GM19324 (cell line): Measurements from ENCODE around the gene SULF2.

Experiments used
- ATAC-seq: cut with Tn5 transposase; IDR thresholded peaks from one replicate; pipeline ENCODE4 v1.9.1; 2021; ENCODE audit warnings: mild to moderate bottlenecking, moderate library complexity; ENCODE audit not compliant: unreplicated experiment, low FRiP score

SULF2 gene

DNA sequence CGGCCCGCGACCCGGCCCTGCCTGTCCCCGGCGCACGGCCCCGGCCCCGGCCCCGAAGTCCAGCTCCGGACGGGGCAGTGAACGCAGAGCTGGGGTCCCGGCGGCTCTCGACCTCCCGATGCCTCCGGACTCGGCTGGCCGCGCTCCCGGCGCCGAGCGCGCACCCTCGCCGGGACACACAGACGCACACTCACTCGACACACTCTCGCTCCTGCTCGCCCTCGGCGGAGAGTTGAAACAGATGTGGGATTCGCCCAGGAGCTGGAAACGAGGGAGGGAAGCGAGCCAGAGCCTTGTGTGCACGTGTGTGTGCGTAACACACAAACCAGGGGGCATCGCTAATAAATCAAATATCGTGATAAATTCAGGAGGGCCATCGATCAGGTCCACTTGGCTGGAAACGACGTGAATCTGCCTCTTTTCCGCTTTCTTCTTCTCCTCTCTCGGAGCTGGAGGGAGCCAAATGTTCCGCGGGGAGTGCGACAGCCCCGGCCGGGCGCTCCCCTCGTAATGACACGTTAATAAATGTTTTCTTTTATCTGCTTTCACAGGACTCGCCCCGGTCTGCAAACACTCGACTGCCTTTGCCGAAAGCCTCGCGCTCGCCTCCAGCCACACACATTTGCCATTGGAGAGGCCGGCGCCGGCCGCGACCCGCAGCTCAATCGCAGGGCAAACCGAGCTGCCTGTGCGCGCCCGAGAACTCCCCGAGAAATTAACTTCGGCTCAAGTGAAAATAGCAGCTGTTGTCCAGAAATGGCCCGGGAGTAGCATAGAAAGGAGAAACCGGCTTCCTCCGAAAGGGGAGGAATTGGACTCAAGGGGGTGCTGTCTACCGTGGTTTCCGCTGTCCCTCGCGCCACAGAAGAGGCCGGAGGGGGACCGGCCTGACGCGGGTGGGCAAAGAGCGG, 828 bp upstream of the SULF2 start:
- no peak for ATAC-seq

GRCh38 chr20:47784599-47785310, 526 bp downstream of the SULF2 start:
- ATAC-seq = no peak

GRCh38 chr20:47783828-47784598, 1.3 kb downstream of the SULF2 start:
- ATAC-seq = no peak

- ATAC-seq = no peak
Observed at GRCh38 chr20:47782920-47783552, 2.2 kb downstream of the SULF2 start.

GRCh38 chr20:47782076-47782475, 3.2 kb downstream of the SULF2 start:
- ATAC-seq = no peak

GRCh38 chr20:47781632-47782031, 3.6 kb downstream of the SULF2 start:
- no peak for ATAC-seq

- no peak for ATAC-seq
Observed at GRCh38 chr20:47780720-47781389, 4.4 kb downstream of the SULF2 start.

DNA sequence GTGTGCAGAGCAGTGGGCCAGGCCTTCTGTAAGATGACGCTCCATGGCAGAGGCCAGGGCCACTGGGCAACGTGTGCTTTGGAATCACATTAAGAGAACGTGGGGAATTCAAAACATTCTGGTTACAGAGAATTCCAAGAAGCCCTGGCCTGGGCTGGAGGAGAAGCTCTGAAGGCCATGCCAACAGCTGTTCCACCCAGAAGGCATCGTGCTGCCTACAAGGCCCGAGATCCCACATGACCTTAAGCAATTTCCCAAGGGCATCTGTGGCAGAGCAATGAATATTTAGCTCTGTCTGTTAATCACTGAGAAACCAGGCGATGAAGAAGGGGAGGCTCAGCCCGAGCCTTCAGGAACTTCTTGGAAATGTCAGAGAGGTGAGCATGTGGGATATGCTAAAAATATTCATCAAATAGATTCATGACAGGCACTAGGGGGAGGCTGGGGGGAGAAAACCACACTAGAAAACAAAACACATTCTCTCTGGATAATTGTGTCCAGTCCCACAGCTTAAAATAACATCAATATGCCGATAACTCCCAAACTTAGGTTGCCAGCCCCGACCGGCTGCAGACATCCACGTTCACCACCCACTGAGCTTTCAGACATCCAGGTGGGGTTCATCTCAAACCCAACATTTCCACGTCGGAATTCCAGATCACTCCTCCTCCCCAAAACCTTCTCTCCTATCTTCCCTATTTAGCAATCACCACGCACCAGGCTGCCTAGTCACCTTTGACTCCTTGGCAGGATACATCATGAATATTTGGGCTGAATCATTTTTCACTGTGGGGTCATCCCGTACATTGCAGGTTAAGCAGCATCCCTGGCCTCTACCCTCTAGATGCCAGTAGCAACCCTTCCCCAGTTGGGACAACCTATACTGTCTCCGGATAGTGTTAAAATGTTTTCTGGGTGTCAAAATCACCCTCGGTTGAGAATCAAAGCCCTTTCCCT, 6.6 kb downstream of the SULF2 start:
- ATAC-seq = no peak

GRCh38 chr20:47777220-47777619, 8.1 kb downstream of the SULF2 start:
- ATAC-seq = no peak

DNA sequence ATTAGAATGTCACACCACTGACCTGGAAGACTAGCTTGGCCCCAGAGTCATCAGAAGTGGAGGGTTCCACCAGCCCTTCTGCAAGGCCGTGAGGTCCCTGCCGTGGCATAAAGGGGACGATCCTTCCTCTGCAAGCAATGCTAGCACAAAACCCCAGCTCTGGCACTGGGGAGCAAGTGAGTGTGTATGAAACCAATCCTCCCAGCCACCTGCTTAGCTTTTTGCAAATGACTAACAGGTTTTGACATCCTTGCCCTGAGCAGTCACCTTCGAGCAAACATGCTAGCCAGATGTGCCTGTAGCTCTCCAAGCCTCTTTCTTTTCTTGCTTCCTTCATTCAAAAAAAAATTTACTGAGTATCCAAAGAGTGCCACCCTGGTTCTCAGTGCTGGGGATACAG, 8.6 kb downstream of the SULF2 start:
- ATAC-seq = no peak

DNA sequence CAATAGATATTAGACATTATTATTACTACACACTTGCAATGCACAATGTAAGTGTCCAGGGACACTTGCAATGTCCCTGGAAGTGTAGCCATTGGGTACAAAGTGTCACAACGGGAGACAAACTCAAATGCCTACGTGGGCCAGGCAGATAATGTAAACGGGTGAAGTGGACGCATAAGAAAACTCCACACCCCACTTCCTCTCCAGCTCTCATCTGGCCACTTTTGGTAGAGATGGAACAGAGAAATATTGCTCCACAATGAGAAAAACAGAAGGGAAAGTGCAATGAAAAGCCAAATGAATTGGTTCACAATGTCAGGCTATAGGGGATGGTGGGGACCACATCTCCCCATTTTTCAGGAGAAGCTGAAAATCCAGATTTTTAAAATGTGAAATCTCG, 9.4 kb downstream of the SULF2 start:
- ATAC-seq = no peak

GRCh38 chr20:47775039-47775438, 10.2 kb downstream of the SULF2 start:
- no peak for ATAC-seq

- no peak for ATAC-seq
Observed at GRCh38 chr20:47774131-47774777, 11.0 kb downstream of the SULF2 start.

- no peak for ATAC-seq
Observed at GRCh38 chr20:47773371-47773786, 11.9 kb downstream of the SULF2 start.

DNA sequence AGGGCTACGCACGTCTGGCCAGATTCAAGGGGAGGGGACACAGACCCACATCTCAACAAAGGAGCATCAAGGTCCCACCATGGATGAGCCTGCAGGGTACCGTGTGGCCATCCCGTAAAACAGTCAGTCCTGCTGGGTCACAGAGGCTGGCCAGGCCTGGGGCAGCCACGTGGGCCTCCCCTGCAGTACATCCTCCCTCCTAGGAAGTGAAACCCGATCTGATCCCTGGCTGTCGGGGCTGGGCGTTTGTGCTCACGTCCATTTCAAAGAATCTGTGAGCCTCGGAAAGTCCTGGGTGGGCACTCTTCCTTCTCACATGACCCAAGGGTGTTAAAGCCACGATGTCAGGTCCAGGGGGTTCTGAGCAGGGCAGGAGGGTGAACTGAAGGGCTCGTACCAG, 14.3 kb downstream of the SULF2 start:
- no peak for ATAC-seq

GRCh38 chr20:47768016-47768824, 17.1 kb downstream of the SULF2 start:
- no peak for ATAC-seq

- no peak for ATAC-seq
Observed at GRCh38 chr20:47765691-47766594, 19.3 kb downstream of the SULF2 start.
